GM13977 (cell line): Measurements from ENCODE around the gene BEND6.
A peak's percentile ranks its signal among the peaks of the same experiment; 100 is the strongest.

ENCODE experiments used
- DNase-seq: peaks from one replicate; pipeline ENCODE4 v3.0.0; 2012; ENCODE audit warnings: low spot score
- CTCF ChIP-seq: IDR thresholded peaks from 2 replicates; pipeline ENCODE4 v1.5.1; 2012; ENCODE audit warnings: mild to moderate bottlenecking, control low read depth; ENCODE audit not compliant: insufficient read depth; ENCODE audit errors: extremely low read depth, missing control alignments
- in situ Hi-C: fragments of 300-500 bp; cut with MboI; formaldehyde crosslinking; loops from one replicate; pipeline ENCODE4 v1.12.0; 2022; ENCODE audit warnings: low sequenced_read_pairs, low pct_unique_long_range_greater_than_20kb, mixed read lengths, inconsistent platforms; ENCODE audit not compliant: unreplicated experiment

The BEND6 gene

GRCh38 chr6:56914798-56915658 lies 39.9 kb upstream of the BEND6 start:
- peak; percentile 20 for DNase-seq
- no peak for TF ChIP-seq CTCF
- in situ Hi-C loops, result loop anchor here (25.0 kb wide), 1 partner anchor 97 kb away; no protein-coding TSS in a partner anchor

- no peak for TF ChIP-seq CTCF
- in situ Hi-C loops, result loop anchor here (25.0 kb wide), 1 partner anchor 96 kb away; no protein-coding TSS in a partner anchor
- DNase-seq, result no peak
These were observed 39.1 kb upstream of the BEND6 start for GRCh38 chr6:56915832-56916231.

- no peak for DNase-seq
- in situ Hi-C loops, result loop anchor here (25.0 kb wide), 1 partner anchor 95 kb away; no protein-coding TSS in a partner anchor
- TF ChIP-seq CTCF, result no peak
These were observed 37.9 kb upstream of the BEND6 start for GRCh38 chr6:56916849-56917551.

- TF ChIP-seq CTCF, result no peak
- no peak for DNase-seq
- in situ Hi-C loops, result loop anchor here (25.0 kb wide), 1 partner anchor 90 kb away; no protein-coding TSS in a partner anchor
These were observed 32.3 kb upstream of the BEND6 start for GRCh38 chr6:56922645-56923044.

GRCh38 chr6:56923565-56923964 lies 31.3 kb upstream of the BEND6 start:
- in situ Hi-C loops, result loop anchor here (25.0 kb wide), 1 partner anchor 89 kb away; no protein-coding TSS in a partner anchor
- no peak for DNase-seq
- no peak for TF ChIP-seq CTCF

- DNase-seq, result no peak
- in situ Hi-C loops, result no loop called here
- no peak for TF ChIP-seq CTCF
These were observed 27.1 kb upstream of the BEND6 start for GRCh38 chr6:56927538-56928453.
